Heart left ventricle (tissue), 16 donors: ENCODE measurements around the gene ADA. TPM values are rescaled to one million over a fixed set of nuclear protein-coding genes. Genes with fewer than 3 reads are reported as not detected.

Experiments
- ATAC-seq, 4 donors: fragments of 200-7000 bp; cut with Tn5 transposase; one replicate each; pipeline ENCODE4 v1.9.1; 2020 to 2022; ENCODE audit warnings: moderate library complexity in 4 of 4, mild to moderate bottlenecking in 3 of 4, moderate number of reproducible peaks in 1 of 4
- DNase-seq, 5 donors: peaks; one replicate each; pipeline ENCODE4 v3.0.0-alpha.2; 2020
- H3K27ac ChIP-seq, 12 donors: fragments of 200-600 bp; sonication (generic) in 4 of 12; one replicate each; pipeline versions ENCODE4 v1.5.0 to v1.8.0; 2016 to 2022; ENCODE audit warnings: mild to moderate bottlenecking in 2 of 12
- H3K27me3 ChIP-seq, 9 donors: fragments of 200-600 bp; sonication (generic) in 2 of 9; one replicate each; pipeline versions ENCODE4 v1.5.1 to v1.8.0; 2016 to 2022; ENCODE audit warnings: mild to moderate bottlenecking in 3 of 9
- H3K36me3 ChIP-seq, 9 donors: fragments of 200-600 bp; sonication (generic) in 2 of 9; one replicate each; pipeline versions ENCODE4 v1.5.0 to v1.8.0; 2018 to 2022; ENCODE audit warnings: mild to moderate bottlenecking in 2 of 9
- H3K4me1 ChIP-seq, 12 donors: fragments of 200-600 bp; sonication (generic) in 4 of 12; one replicate each; pipeline versions ENCODE4 v1.5.0 to v1.8.0; 2016 to 2022; ENCODE audit warnings: mild to moderate bottlenecking in 3 of 12
- H3K4me3 ChIP-seq, 12 donors: fragments of 200-600 bp; sonication (generic) in 4 of 12; one replicate each; pipeline versions ENCODE4 v1.5.0 to v1.8.0; 2017 to 2022; ENCODE audit warnings: mild to moderate bottlenecking in 9 of 12, moderate library complexity in 4 of 12
- H3K9me3 ChIP-seq, 12 donors: fragments of 200-600 bp; sonication (generic) in 4 of 12; one replicate each; pipeline versions ENCODE4 v1.5.0 to v1.8.0; 2016 to 2022; ENCODE audit warnings: mild to moderate bottlenecking in 1 of 12
- POLR2A ChIP-seq, 2 donors: fragments of 450-650 bp; IDR thresholded peaks; one replicate each; pipeline ENCODE4 v1.6.1; 2017; ENCODE audit warnings: antibody characterized with exemption in 2 of 2, mild to moderate bottlenecking in 2 of 2, moderate library complexity in 2 of 2
- WGBS, 4 donors: extraction: QIAGEN DNeasy Blood & Tissue Kit in 2 of 4; methylation state at CpG; one replicate each; pipeline versions ENCODE4 v1.1.5 to v1.1.7; 2013 to 2018; 5-methylcytosine and 5-hydroxymethylcytosine counted together
- intact Hi-C, 10 donors: fragments of 100-400 bp; cut with DNase I; formaldehyde crosslinking; loops; one replicate each; pipeline versions ENCODE4 v1.11.1 to v1.14.2; 2022
- polyA plus RNA-seq, 2 donors: library from polyadenylated mRNA; stranded (reverse); fragments of 200-250 nt; gene quantifications; one replicate each; pipeline ENCODE4 v1.2.3, GENCODE V29; 2013
- total RNA-seq, 9 donors: library from RNA; depleted of rRNA in 2 of 9; stranded (reverse); fragments of >200 nt in 2 of 9; fragmentation: NEBNext Ultra II Directional in 3 of 9; extraction: Animal tissue kit (Norgen Biotek cat#: 25700) in 3 of 9; gene quantifications; one replicate each; pipeline versions ENCODE4 v1.1.0 to v1.2.4, GENCODE V29; 2016 to 2023
- TF ChIP-seq, protein P1 (sequence below), 12 donors: fragments of 200-600 bp; sonication (generic) in 4 of 12; IDR thresholded peaks; one replicate each; pipeline versions ENCODE4 v1.5.0 to v1.8.0; 2018 to 2022; ENCODE audit warnings: antibody characterized with exemption in 12 of 12, mild to moderate bottlenecking in 5 of 12
- donor health status: ischemic (EF 13 %, LVEDD 7.1; RV severe dilation, severe dysfunction).
- donor health status: healthy with polysubstance abuse.
- donor health status: DM: no; HTN: yes; CAD: no.
- donor health status: DM: no; HTN: no; CAD: no.
- donor health status: ischemic (EF 25% LVEDD 6.9; RV normal size, moderate dysfunction).
- donor health status: ischemic (EF 25% LVEDD 5.7; RV mildly dilated, moderate dysfunction).
- donor health status: healthy.
- donor health status: DM: yes; HTN: yes; CAD: no.
- donor health status: ischemic (EF 35%, LVEDD 5.7; RV mildly dilated, moderate dysfunction).
- donor health status: nonischemic (EF 11% LVEDD 7.7; RV severe dilation, severe dysfunction).
- donor health status: DM: yes; HTN: yes; CAD: no.
- donor health status: PGD.
- donor health status: ischemic (EF 29% LVEDD 5.4; RV normal size, mild dysfunction).
- donor health status: nonischemic (EF 23%, LVEDD 6.1; RV moderate dilation, normal function).

Gene ADA
- total and polyA plus RNA-seq, 11 donors, result 2.5 to 11.5 (median 6.4) TPM

DNA sequence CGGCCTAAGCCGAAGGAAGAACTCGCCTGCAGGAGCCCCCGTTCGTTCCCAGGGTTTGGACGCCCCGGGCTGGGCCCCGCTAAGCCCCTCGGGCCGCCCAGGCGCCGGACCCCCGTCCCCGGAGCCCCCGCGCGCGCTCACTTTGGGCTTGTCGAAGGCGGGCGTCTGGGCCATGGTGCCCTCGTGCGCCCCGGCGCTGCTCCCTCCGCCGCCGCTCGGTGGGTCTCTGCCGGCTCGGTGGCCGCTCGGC lies 140 bp downstream of the ADA start:
- intact Hi-C loops, result loop anchor here in 2 of 10 donors (5.0 kb wide), 2 partner anchors 34 to 39 kb away; no protein-coding TSS in a partner anchor
- H3K9me3 ChIP-seq, result no peaks in the 10 kb centered on the region
- WGBS, 4 donors, result 1 to 2% (median 1%) methylated on average over 6 to 33 of the region's 33 CpGs
- peak overlapping the region; percentile 64 to 96 (median 92) for H3K27ac ChIP-seq
- no peak for TF ChIP-seq POLR2A (IDR thresholded peaks at IDR 0.05)
- peaks cover 0 to 5% (median 0%) of the 10 kb centered on the region in 9 donors for H3K36me3 ChIP-seq
- DNase-seq, result no peak
- H3K4me3 ChIP-seq, result peak overlapping the region; percentile 55 to 91 (median 78)
- ATAC-seq, result no peak
- peaks cover 0 to 57% (median 20%) of the 10 kb centered on the region in 12 donors for H3K4me1 ChIP-seq
- H3K27me3 ChIP-seq, result no peaks in the 10 kb centered on the region

DNA sequence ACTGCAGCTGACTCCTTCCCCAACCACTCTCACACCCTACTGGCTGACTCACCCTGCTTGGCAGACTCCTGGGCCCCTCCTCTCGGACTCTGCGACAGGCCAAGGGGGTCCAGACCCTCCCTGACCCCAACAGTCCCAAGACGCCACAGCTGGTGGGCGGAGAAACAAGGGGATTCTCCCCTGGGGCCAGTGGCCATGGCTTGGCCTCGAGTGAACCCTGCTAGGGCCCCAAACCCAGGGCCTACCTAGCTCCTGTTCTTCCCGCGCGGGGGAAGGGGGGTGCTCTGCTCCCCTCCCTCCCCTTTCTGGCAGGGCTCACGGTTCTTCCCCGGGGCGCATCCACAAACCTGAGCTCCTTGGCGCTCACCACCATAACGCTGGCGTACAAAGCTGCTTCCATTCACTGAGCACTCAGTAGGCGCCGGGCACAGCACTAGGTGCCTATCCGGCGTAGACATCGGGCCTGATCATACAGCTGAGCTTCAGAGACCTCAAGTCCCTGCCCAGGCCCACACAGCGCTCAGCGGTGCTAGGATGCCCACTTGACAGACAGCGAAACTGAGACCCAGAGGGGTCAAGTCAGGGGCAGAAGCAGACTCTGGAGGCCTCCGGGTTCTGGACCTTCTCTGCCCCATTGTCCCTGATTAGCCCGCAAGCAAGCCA lies 597 bp downstream of the ADA start:
- TF ChIP-seq, protein P1, sequence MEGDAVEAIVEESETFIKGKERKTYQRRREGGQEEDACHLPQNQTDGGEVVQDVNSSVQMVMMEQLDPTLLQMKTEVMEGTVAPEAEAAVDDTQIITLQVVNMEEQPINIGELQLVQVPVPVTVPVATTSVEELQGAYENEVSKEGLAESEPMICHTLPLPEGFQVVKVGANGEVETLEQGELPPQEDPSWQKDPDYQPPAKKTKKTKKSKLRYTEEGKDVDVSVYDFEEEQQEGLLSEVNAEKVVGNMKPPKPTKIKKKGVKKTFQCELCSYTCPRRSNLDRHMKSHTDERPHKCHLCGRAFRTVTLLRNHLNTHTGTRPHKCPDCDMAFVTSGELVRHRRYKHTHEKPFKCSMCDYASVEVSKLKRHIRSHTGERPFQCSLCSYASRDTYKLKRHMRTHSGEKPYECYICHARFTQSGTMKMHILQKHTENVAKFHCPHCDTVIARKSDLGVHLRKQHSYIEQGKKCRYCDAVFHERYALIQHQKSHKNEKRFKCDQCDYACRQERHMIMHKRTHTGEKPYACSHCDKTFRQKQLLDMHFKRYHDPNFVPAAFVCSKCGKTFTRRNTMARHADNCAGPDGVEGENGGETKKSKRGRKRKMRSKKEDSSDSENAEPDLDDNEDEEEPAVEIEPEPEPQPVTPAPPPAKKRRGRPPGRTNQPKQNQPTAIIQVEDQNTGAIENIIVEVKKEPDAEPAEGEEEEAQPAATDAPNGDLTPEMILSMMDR (IDR thresholded peaks at IDR 0.05), result no peak
- TF ChIP-seq POLR2A (IDR thresholded peaks at IDR 0.05), result no peak
- intact Hi-C loops, result loop anchor here in 2 of 10 donors (5.0 kb wide), 2 partner anchors 34 to 39 kb away; no protein-coding TSS in a partner anchor
- DNase-seq (peak in 4 of 5 donors; percentile 38 to 73 (median 62)), ATAC-seq (peak in 3 of 4 donors; percentile 21 to 35 (median 25))
- peak overlapping the region; percentile 55 to 91 (median 78) for H3K4me3 ChIP-seq
- H3K4me1 ChIP-seq, result peaks cover 0 to 61% (median 24%) of the 10 kb centered on the region in 12 donors
- WGBS, 4 donors, result 20 to 53% (median 39%) methylated on average over 14 to 24 of the region's 24 CpGs
- H3K9me3 ChIP-seq, result no peaks in the 10 kb centered on the region
- H3K36me3 ChIP-seq, result peaks cover 0 to 5% (median 0%) of the 10 kb centered on the region in 9 donors
- H3K27me3 ChIP-seq, result no peaks in the 10 kb centered on the region
- H3K27ac ChIP-seq, result peak overlapping the region; percentile 64 to 96 (median 92)

DNA sequence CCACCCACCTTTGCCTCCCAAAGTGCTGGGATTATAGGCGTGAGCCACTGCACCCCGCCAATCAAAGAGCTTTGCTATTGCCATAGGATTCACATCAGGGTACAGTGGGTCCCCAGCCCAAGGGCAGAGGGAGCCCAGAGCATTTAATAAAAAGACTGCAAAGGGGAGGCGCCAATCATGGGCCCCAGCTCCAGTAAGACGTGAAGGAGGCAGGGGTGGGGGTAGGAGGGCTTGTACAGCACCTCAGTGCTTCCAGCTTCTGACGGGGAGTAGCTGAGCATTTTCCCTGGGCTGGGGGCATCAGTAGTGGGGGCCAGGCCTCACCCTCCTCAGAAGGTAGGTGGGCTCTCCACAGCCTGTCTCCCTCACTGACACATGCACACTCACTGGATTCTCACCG lies 1.5 kb downstream of the ADA start:
- H3K27me3 ChIP-seq, result no peaks in the 10 kb centered on the region
- peak overlapping the region in 9 of 12 donors; percentile 69 to 91 (median 78) for H3K4me3 ChIP-seq
- peak overlapping the region in 3 of 12 donors; percentile 24 to 95 (median 88) for H3K27ac ChIP-seq
- no peaks in the 10 kb centered on the region for H3K9me3 ChIP-seq
- 81 to 94% (median 89%) methylated on average over 6 of the region's 6 CpGs for WGBS, 4 donors
- DNase-seq, result peak in 1 of 5 donors; percentile 31
- H3K4me1 ChIP-seq, result peaks cover 0 to 70% (median 28%) of the 10 kb centered on the region in 12 donors
- intact Hi-C loops, result loop anchor here in 2 of 10 donors (5.0 kb wide), 2 partner anchors 33 to 38 kb away; no protein-coding TSS in a partner anchor
- peaks cover 0 to 5% (median 0%) of the 10 kb centered on the region in 9 donors for H3K36me3 ChIP-seq
- ATAC-seq, result no peak
- TF ChIP-seq, protein P1 (IDR thresholded peaks at IDR 0.05), result no peak
- TF ChIP-seq POLR2A (IDR thresholded peaks at IDR 0.05), result no peak

DNA sequence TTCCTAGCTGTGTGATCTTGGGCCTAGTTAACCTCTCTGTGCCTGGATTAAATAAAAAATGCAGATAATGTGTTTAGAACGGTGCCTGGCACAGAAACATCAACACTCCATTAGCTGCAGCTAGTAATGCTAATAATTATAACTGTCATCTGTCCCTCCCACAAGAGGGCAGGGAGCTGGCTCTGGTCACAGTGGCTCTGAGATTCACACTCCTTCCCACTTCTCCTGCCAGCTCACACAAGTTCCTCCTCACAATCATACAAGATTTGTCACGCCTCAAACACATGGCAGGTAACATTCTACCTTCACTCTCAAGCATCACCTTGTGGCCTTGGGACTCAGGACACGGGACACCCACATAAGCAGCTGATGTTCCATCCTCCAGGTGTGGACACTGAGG lies 2.4 kb downstream of the ADA start:
- H3K4me1 ChIP-seq, result peaks cover 3 to 78% (median 36%) of the 10 kb centered on the region in 12 donors

More for the DNA sequence above, 2.4 kb downstream of the ADA start:
- TF ChIP-seq POLR2A (IDR thresholded peaks at IDR 0.05), result no peak
- TF ChIP-seq, protein P1 (IDR thresholded peaks at IDR 0.05), result no peak
- DNase-seq (no peak), ATAC-seq (no peak)
- H3K9me3 ChIP-seq, result no peaks in the 10 kb centered on the region
- H3K27ac ChIP-seq, result peak overlapping the region in 1 of 12 donors; percentile 15
- WGBS, 4 donors, result 67 to 80% (median 73%) methylated on average over 3 of the region's 3 CpGs
- no peaks in the 10 kb centered on the region for H3K27me3 ChIP-seq
- peak overlapping the region in 3 of 12 donors; percentile 1 to 85 (median 21) for H3K4me3 ChIP-seq
- intact Hi-C loops, result no loop called here
- H3K36me3 ChIP-seq, result peaks cover 0 to 5% (median 0%) of the 10 kb centered on the region in 9 donors
